Sciatic nerve (tissue), 2 donors: ENCODE results near the gene PRPF8. TPM values are rescaled to one million over a fixed set of nuclear protein-coding genes. Genes with fewer than 3 reads are reported as not detected.
"Not testable (repeated sequence)": the region's sequence is repeated elsewhere in the genome, so short reads cannot be mapped to it uniquely, and the experiment has no call there.

Experiments
- ATAC-seq: fragments of 200-7000 bp; cut with Tn5 transposase; one replicate; pipeline ENCODE4 v1.9.1; 2020; ENCODE audit warnings: mild to moderate bottlenecking, moderate library complexity
- DNase-seq: peaks from one replicate; pipeline ENCODE4 v3.0.0-alpha.2; 2020; ENCODE audit warnings: low spot score
- intact Hi-C: fragments of 100-400 bp; cut with DNase I; formaldehyde crosslinking; loops from one replicate; pipeline ENCODE4 v1.14.2; 2022
- total RNA-seq: library from RNA; stranded (reverse); fragmentation: NEBNext Ultra II Directional; extraction: Animal tissue kit (Norgen Biotek cat#: 25700); gene quantifications from one replicate; pipeline ENCODE4 v1.2.1, GENCODE V29; 2021
- donor health status: DM: no; HTN: no; CAD: no.
- donor health status: DM: no; HTN: no; CAD: no.

PRPF8 gene
- 285 TPM for total RNA-seq

GRCh38 chr17:1684378-1685189 is at the start of gene PRPF8:
Gene PRPF8, minus strand, starts transcription at chr17:1684867. Its CDS starts 296 bp downstream, at chr17:1684571.
- peak; percentile 99 for DNase-seq
- peak; percentile 100 for ATAC-seq
- intact Hi-C loops = no loop called here

GRCh38 chr17:1733759-1734158 is 49.1 kb upstream of the PRPF8 start:
- no peak for ATAC-seq
- no peak for DNase-seq
- intact Hi-C loops = no loop called here

- intact Hi-C loops = no loop called here
- DNase-seq (no peak), ATAC-seq (no peak)
These were observed 48.2 kb upstream of the PRPF8 start for GRCh38 chr17:1732833-1733321.

- no peak for ATAC-seq
- intact Hi-C loops = no loop called here
- DNase-seq = no peak
These were observed 47.7 kb upstream of the PRPF8 start for GRCh38 chr17:1732241-1732832.

GRCh38 chr17:1731194-1731506 is 46.5 kb upstream of the PRPF8 start:
- ATAC-seq = no peak
- intact Hi-C loops = no loop called here
- no peak for DNase-seq

GRCh38 chr17:1730326-1731193 is 45.9 kb upstream of the PRPF8 start:
- intact Hi-C loops = no loop called here
- peak; percentile 96 for DNase-seq
- peak; percentile 95 for ATAC-seq

- intact Hi-C loops = loop anchor here (10.0 kb wide), 2 partner anchors 55 to 155 kb away; no protein-coding TSS in a partner anchor
- ATAC-seq (peak; percentile 47), DNase-seq (no peak)
These were observed 45.3 kb upstream of the PRPF8 start for GRCh38 chr17:1729966-1730325.

- DNase-seq (no peak), ATAC-seq (no peak)
- intact Hi-C loops = loop anchor here (10.0 kb wide), 2 partner anchors 57 to 153 kb away; no protein-coding TSS in a partner anchor
These were observed 43.4 kb upstream of the PRPF8 start for GRCh38 chr17:1727876-1728630.

- ATAC-seq (no peak), DNase-seq (no peak)
- intact Hi-C loops = loop anchor here (10.0 kb wide), 2 partner anchors 57 to 153 kb away; no protein-coding TSS in a partner anchor
These were observed 42.7 kb upstream of the PRPF8 start for GRCh38 chr17:1727258-1727789.

- intact Hi-C loops = loop anchor here (10.0 kb wide), 2 partner anchors 58 to 152 kb away; no protein-coding TSS in a partner anchor
- no peak for ATAC-seq
- no peak for DNase-seq
These were observed 42.1 kb upstream of the PRPF8 start for GRCh38 chr17:1726626-1727257.

GRCh38 chr17:1725642-1726511 is 41.2 kb upstream of the PRPF8 start:
- DNase-seq = no peak
- intact Hi-C loops = loop anchor here (10.0 kb wide), 2 partner anchors 59 to 151 kb away; no protein-coding TSS in a partner anchor
- ATAC-seq = no peak

- intact Hi-C loops = loop anchor here (10.0 kb wide), 2 partner anchors 60 to 150 kb away; no protein-coding TSS in a partner anchor
- ATAC-seq (peak; percentile 1), DNase-seq (no peak)
These were observed 40.4 kb upstream of the PRPF8 start for GRCh38 chr17:1724869-1725641.

GRCh38 chr17:1724351-1724868 is 39.7 kb upstream of the PRPF8 start, which contains the start of gene WDR81:
Gene WDR81, plus strand, starts transcription at chr17:1724704. Its CDS starts 256 bp downstream, at chr17:1724960.
- intact Hi-C loops = loop anchor here (10.0 kb wide), 2 partner anchors 60 to 150 kb away; no protein-coding TSS in a partner anchor
- peak; percentile 97 for DNase-seq
- peak; percentile 85 for ATAC-seq

- DNase-seq, ATAC-seq: not testable (repeated sequence)
- intact Hi-C loops = loop anchor here (10.0 kb wide), 2 partner anchors 63 to 147 kb away; no protein-coding TSS in a partner anchor
These were observed 37.4 kb upstream of the PRPF8 start for GRCh38 chr17:1722022-1722421.

GRCh38 chr17:1720856-1721386 is 36.3 kb upstream of the PRPF8 start:
- DNase-seq (peak; percentile 80), ATAC-seq (no peak)
- intact Hi-C loops = loop anchor here (10.0 kb wide), 2 partner anchors 64 to 146 kb away; no protein-coding TSS in a partner anchor
